HepG2 (cell line): ENCODE measurements around the gene ANXA2. TPM values are rescaled to one million over a fixed set of nuclear protein-coding genes. Genes with fewer than 3 reads are reported as not detected.

Experiments used
- ATAC-seq: fragments of 200-7000 bp; cut with Tn5 transposase; 3 replicates; pipeline ENCODE4 v1.9.1; 2020; ENCODE audit warnings: mild to moderate bottlenecking, moderate library complexity
- BruUV-seq: library from RNA; stranded (reverse); fragments of 400-500 nt; replicated peaks from 2 replicates; lab custom pipeline; 2021; lab: Mats Ljungman, UMichigan
- CTCF ChIA-PET: fragments of 300-600 bp; formaldehyde crosslinking; extraction: SDS; loops from one replicate; lab custom pipeline; 2021; ENCODE audit warnings: low total read pairs, inconsistent platforms, low intra/inter-chr PET ratio; lab: Yijun Ruan, JAX
- POLR2A ChIA-PET: fragments of 350-600 bp; sonication (Branson Sonifier 250); formaldehyde crosslinking; loops from one replicate; lab custom pipeline; 2020; ENCODE audit warnings: antibody characterized with exemption, inconsistent platforms; lab: Yijun Ruan, JAX
- DNase-seq: peaks from one replicate; pipeline ENCODE4 v3.0.0-alpha.2; 2015; ENCODE audit warnings: low spot score
- FAIRE-seq: peaks from 3 replicates; lab custom pipeline; 2011; peaks lifted over from hg19 to GRCh38; lab: Jason Lieb, UNC
- H2AFZ ChIP-seq: one replicate; pipeline ENCODE4 v1.6.1; 2011; ENCODE audit warnings: low read length, inconsistent platforms
- H3K27ac ChIP-seq: fragments of 300-600 bp; 3 replicates; pipeline ENCODE4 v1.8.0; 2011; ENCODE audit warnings: mixed run types, mild to moderate bottlenecking, mixed read lengths, low read length, inconsistent platforms; ENCODE audit not compliant: insufficient read depth; ENCODE audit errors: extremely low read length
- H3K27me3 ChIP-seq, 2 experiments: fragments of 200-600 bp in 1 of 2; 2 replicates in 1 of 2; 3 replicates in 1 of 2; pipeline versions ENCODE4 v1.6.0 to v1.8.0; 2011; ENCODE audit warnings: low read length in 2 of 2, mild to moderate bottlenecking in 2 of 2, moderate library complexity in 2 of 2, inconsistent platforms in 1 of 2; ENCODE audit not compliant: insufficient read depth in 2 of 2, control insufficient read depth in 1 of 2
- H3K36me3 ChIP-seq, 2 experiments: fragments of 200-600 bp in 1 of 2; replicated peaks in 1 of 2; 2 replicates in 1 of 2; 3 replicates in 1 of 2; pipeline versions ENCODE4 v1.5.1 to v1.8.0; 2011; ENCODE audit warnings: low read length in 2 of 2, inconsistent platforms in 1 of 2; ENCODE audit not compliant: insufficient read depth in 2 of 2, control insufficient read depth in 1 of 2
- H3K4me1 ChIP-seq: 2 replicates; pipeline ENCODE4 v1.5.1; 2012; ENCODE audit warnings: low read length, inconsistent platforms; ENCODE audit not compliant: insufficient read depth
- H3K4me2 ChIP-seq: 2 replicates; pipeline ENCODE4 v1.6.0; 2011; ENCODE audit warnings: low read depth, low read length, inconsistent platforms
- H3K4me3 ChIP-seq, 3 experiments: fragments of 200-600 bp in 1 of 3; sonication (generic), shearing (Covaris generic) in 1 of 3; replicated peaks in 1 of 3; 2 replicates each; pipeline ENCODE4 v1.5.1; 2011 to 2016; ENCODE audit warnings: low read length in 3 of 3, inconsistent platforms in 2 of 3, low read depth in 2 of 3, mild to moderate bottlenecking in 2 of 3, control low read depth in 1 of 3, mixed read lengths in 1 of 3; ENCODE audit not compliant: insufficient read depth in 1 of 3
- H3K79me2 ChIP-seq: one replicate; pipeline ENCODE4 v1.6.1; 2011; ENCODE audit warnings: low read length, inconsistent platforms; ENCODE audit not compliant: insufficient read depth
- H3K9ac ChIP-seq: 2 replicates; pipeline ENCODE4 v1.6.0; 2011; ENCODE audit warnings: mild to moderate bottlenecking, low read depth, low read length, inconsistent platforms; ENCODE audit not compliant: insufficient read depth
- H3K9me3 ChIP-seq: 2 replicates; pipeline ENCODE4 v1.5.1; 2012; ENCODE audit warnings: mild to moderate bottlenecking, low read length
- H4K20me1 ChIP-seq: 2 replicates; pipeline ENCODE4 v1.6.0; 2011; ENCODE audit warnings: inconsistent platforms, mild to moderate bottlenecking, low read length, moderate library complexity; ENCODE audit not compliant: insufficient read depth
- ATF2 ChIP-seq: sonication (generic); formaldehyde crosslinking; IDR thresholded peaks from 2 replicates; pipeline ENCODE4 v1.4.0; 2020; ENCODE audit warnings: missing genetic modification reagents
- BRF2 ChIP-seq: sonication (generic); formaldehyde crosslinking; IDR thresholded peaks from 2 replicates; pipeline ENCODE4 v1.8.1; 2022; ENCODE audit warnings: mild to moderate bottlenecking, missing genetic modification reagents
- CEBPG ChIP-seq: IDR thresholded peaks from 2 replicates; pipeline ENCODE4 v1.6.1; 2016
- CENPT ChIP-seq: sonication (generic); formaldehyde crosslinking; IDR thresholded peaks from 2 replicates; pipeline ENCODE4 v1.8.0; 2022; ENCODE audit warnings: low read depth, mild to moderate bottlenecking, moderate library complexity, missing genetic modification reagents
- FOXC1 ChIP-seq: sonication (generic); formaldehyde crosslinking; IDR thresholded peaks from 2 replicates; pipeline ENCODE4 v1.8.0; 2022; ENCODE audit warnings: mild to moderate bottlenecking, missing genetic modification reagents, borderline replicate concordance
- HNRNPH1 ChIP-seq: fragments of 200-400 bp; formaldehyde crosslinking; optimal IDR thresholded peaks from 2 replicates; pipeline ENCODE3; 2017; ENCODE audit warnings: mild to moderate bottlenecking, low read depth, low read length
- HNRNPK ChIP-seq: fragments of 200-400 bp; formaldehyde crosslinking; IDR thresholded peaks from 2 replicates; pipeline ENCODE4 v1.6.1; 2018; ENCODE audit warnings: low read length, low read depth, moderate library complexity, mild to moderate bottlenecking; ENCODE audit not compliant: poor library complexity, severe bottlenecking
- KDM2A ChIP-seq: sonication (generic); formaldehyde crosslinking; IDR thresholded peaks from 2 replicates; pipeline ENCODE4 v1.4.0; 2020; ENCODE audit warnings: low read depth, missing genetic modification reagents, borderline replicate concordance
- MEF2D ChIP-seq: sonication (generic); formaldehyde crosslinking; IDR thresholded peaks from 2 replicates; pipeline ENCODE4 v1.5.1; 2020; ENCODE audit warnings: mild to moderate bottlenecking, missing genetic modification reagents
- MXI1 ChIP-seq: IDR thresholded peaks from 3 replicates; pipeline ENCODE4 v1.6.1; 2012; ENCODE audit warnings: low read depth, low read length, inconsistent platforms, borderline replicate concordance
- RFX1 ChIP-seq: fragments of 450-650 bp; IDR thresholded peaks from 2 replicates; pipeline ENCODE4 v1.6.1; 2017
- SP2 ChIP-seq: sonication (generic); formaldehyde crosslinking; IDR thresholded peaks from 2 replicates; pipeline ENCODE4 v1.5.1; 2020; ENCODE audit warnings: mild to moderate bottlenecking, missing genetic modification reagents
- THAP8 ChIP-seq: sonication (generic); formaldehyde crosslinking; IDR thresholded peaks from 2 replicates; pipeline ENCODE4 v1.5.1; 2020; ENCODE audit warnings: missing genetic modification reagents, mild to moderate bottlenecking, borderline replicate concordance
- YEATS2 ChIP-seq: sonication (generic); formaldehyde crosslinking; IDR thresholded peaks from 2 replicates; pipeline ENCODE4 v1.4.0; 2020; ENCODE audit warnings: missing genetic modification reagents, borderline replicate concordance
- ZBTB7B ChIP-seq: sonication (generic); formaldehyde crosslinking; IDR thresholded peaks from 2 replicates; pipeline ENCODE4 v1.4.0; 2020; ENCODE audit warnings: missing genetic modification reagents
- ZIK1 ChIP-seq: sonication (generic); formaldehyde crosslinking; IDR thresholded peaks from 2 replicates; pipeline ENCODE4 v1.5.0; 2020; ENCODE audit warnings: mild to moderate bottlenecking, low read depth, missing genetic modification reagents, borderline replicate concordance
- ZNF121 ChIP-seq: sonication (generic); formaldehyde crosslinking; IDR thresholded peaks from 2 replicates; pipeline ENCODE4 v1.5.0; 2020; ENCODE audit warnings: mild to moderate bottlenecking, missing genetic modification reagents
- ZNF207 ChIP-seq: fragments of 450-650 bp; IDR thresholded peaks from 2 replicates; pipeline ENCODE4 v1.6.1; 2016; ENCODE audit warnings: antibody characterized with exemption, borderline replicate concordance
- ZNF253 ChIP-seq: sonication (generic); formaldehyde crosslinking; IDR thresholded peaks from 2 replicates; pipeline ENCODE4 v1.8.0; 2022; ENCODE audit warnings: mild to moderate bottlenecking, missing genetic modification reagents, borderline replicate concordance
- ZNF292 ChIP-seq: sonication (generic); formaldehyde crosslinking; IDR thresholded peaks from 2 replicates; pipeline ENCODE4 v1.8.1; 2022; ENCODE audit warnings: mild to moderate bottlenecking, low read depth, missing genetic modification reagents, borderline replicate concordance
- ZNF792 ChIP-seq: IDR thresholded peaks from 2 replicates; pipeline ENCODE4 v1.6.1; 2016
- WGBS: methylation state at CpG from one replicate; pipeline ENCODE4 v1.1.6; 2017; ENCODE audit warnings: low lambda C conversion rate; 5-methylcytosine and 5-hydroxymethylcytosine counted together
- in situ Hi-C: cut with HindIII; loops from 2 replicates; pipeline ENCODE4 v1.10.0; 2017; ENCODE audit warnings: low pct_unique_long_range_greater_than_20kb; ENCODE audit not compliant: extremely low pct_ligation_motif_present
- intact Hi-C: fragments of 100-400 bp; cut with micrococcal nuclease; formaldehyde crosslinking; loops from one replicate; pipeline ENCODE4 v1.10.0; 2022; ENCODE audit not compliant: unreplicated experiment
- polyA plus RNA-seq, 8 experiments: library from polyadenylated mRNA; depleted of rRNA in 3 of 8; stranded (reverse) in 7 of 8; unstranded in 1 of 8; fragments of >200 nt; fragmentation: Illumina TruSeq in 4 of 8; extraction: Trizol in 4 of 8; gene quantifications; 2 replicates each; pipeline versions ENCODE4 v1.2.1 to v1.2.3, GENCODE V29; 2011 to 2016; ENCODE audit warnings: low read depth in 4 of 8, missing spikeins in 1 of 8, mixed read lengths in 1 of 8; ENCODE audit not compliant: insufficient read depth in 1 of 8
- total RNA-seq, 5 experiments: library from RNA; depleted of rRNA; stranded (reverse); fragments of >200 nt; fragmentation: Illumina TruSeq; extraction: Trizol; gene quantifications; 2 replicates each; pipeline ENCODE4 v1.2.3, GENCODE V29; 2016; ENCODE audit warnings: low read depth in 1 of 5
- TF ChIP-seq, protein P1 (sequence below): sonication (generic); formaldehyde crosslinking; conservative IDR thresholded peaks from 2 replicates; pipeline ENCODE4 v1.4.0; 2020; ENCODE audit warnings: missing genetic modification reagents

The ANXA2 gene
- total and polyA plus RNA-seq, 2 of the 13 experiments (the other 11 are each of a cell fraction or from before 2014, with no cell fraction given) = 196 to 613 TPM

GRCh38 chr15:60419753-60420152 is 22.0 kb upstream of the ANXA2 start (continued):
- TF ChIP-seq HNRNPK (no peak), ZIK1 (CRISPR knock-in tag) (no peak), YEATS2 (CRISPR knock-in tag) (no peak), ZNF253 (CRISPR knock-in tag) (no peak), MEF2D (CRISPR knock-in tag) (no peak), ZNF121 (CRISPR knock-in tag) (no peak)

- no TSS peak for BruUV-seq
- Histone ChIP-seq H2AFZ (no peak overlapping the region), H3K9me3 (no peaks in the 10 kb centered on the region), H3K36me3 (peaks cover 0 to 1% of the 10 kb centered on the region in 2 experiments; a peak in 1 of 5 replicates), H3K4me2 (no peak overlapping the region), H3K27me3 (no peaks in the 10 kb centered on the region), H4K20me1 (no peaks in the 10 kb centered on the region), H3K79me2 (no peaks in the 10 kb centered on the region), H3K9ac (no peak overlapping the region), H3K4me3 (no peak overlapping the region), H3K27ac (no peak overlapping the region), H3K4me1 (peaks cover 33% of the 10 kb centered on the region)
- ChIA-PET CTCF (no interaction called here), POLR2A (interaction anchor here (1.2 kb wide), 1 partner anchor 15 kb away, joined by 4 read pairs; no protein-coding TSS in a partner anchor)
- DNase-seq (no peak), FAIRE-seq (no peak), ATAC-seq (no peak)
- in situ Hi-C loops (no loop called here), intact Hi-C loops (no loop called here)
- whole genome bisulfite sequencing = 96% methylated on average over 3 of the region's 3 CpGs
- TF ChIP-seq SP2 (CRISPR knock-in tag) = no peak
- no peak for TF ChIP-seq CEBPG (CRISPR knock-in tag)
- TF ChIP-seq HNRNPH1 = no peak
- no peak for TF ChIP-seq ZNF792 (CRISPR knock-in tag)
- no peak for TF ChIP-seq MXI1
- no peak for TF ChIP-seq FOXC1 (CRISPR knock-in tag)
- TF ChIP-seq ZNF207 = no peak
- TF ChIP-seq ATF2 (CRISPR knock-in tag) = no peak
- TF ChIP-seq, protein P1, sequence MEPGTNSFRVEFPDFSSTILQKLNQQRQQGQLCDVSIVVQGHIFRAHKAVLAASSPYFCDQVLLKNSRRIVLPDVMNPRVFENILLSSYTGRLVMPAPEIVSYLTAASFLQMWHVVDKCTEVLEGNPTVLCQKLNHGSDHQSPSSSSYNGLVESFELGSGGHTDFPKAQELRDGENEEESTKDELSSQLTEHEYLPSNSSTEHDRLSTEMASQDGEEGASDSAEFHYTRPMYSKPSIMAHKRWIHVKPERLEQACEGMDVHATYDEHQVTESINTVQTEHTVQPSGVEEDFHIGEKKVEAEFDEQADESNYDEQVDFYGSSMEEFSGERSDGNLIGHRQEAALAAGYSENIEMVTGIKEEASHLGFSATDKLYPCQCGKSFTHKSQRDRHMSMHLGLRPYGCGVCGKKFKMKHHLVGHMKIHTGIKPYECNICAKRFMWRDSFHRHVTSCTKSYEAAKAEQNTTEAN (CRISPR knock-in tag) = no peak
- TF ChIP-seq KDM2A (CRISPR knock-in tag) = no peak
- TF ChIP-seq ZBTB7B (CRISPR knock-in tag) = no peak
- no peak for TF ChIP-seq ZNF292 (CRISPR knock-in tag)
- TF ChIP-seq RFX1 = no peak
- no peak for TF ChIP-seq THAP8 (CRISPR knock-in tag)
- no peak for TF ChIP-seq BRF2 (CRISPR knock-in tag)
- TF ChIP-seq CENPT (CRISPR knock-in tag) = no peak
These were observed 20.3 kb upstream of the ANXA2 start for GRCh38 chr15:60418096-60418495.
